GM21529 (cell line): Measurements from ENCODE around the gene LEAP2.
"Not testable (repeated sequence)": the region's sequence is repeated elsewhere in the genome, so short reads cannot be mapped to it uniquely, and the experiment has no call there.

Experiments used
- ATAC-seq: cut with Tn5 transposase; IDR thresholded peaks from one replicate; pipeline ENCODE4 v1.9.1; 2021; ENCODE audit not compliant: unreplicated experiment

The LEAP2 gene

GRCh38 chr5:132840313-132840712 lies 33.2 kb upstream of the LEAP2 start:
- ATAC-seq: no peak

- no peak for ATAC-seq
Measured at GRCh38 chr5:132840896-132841295, 32.6 kb upstream of the LEAP2 start.

- no peak for ATAC-seq
Measured at GRCh38 chr5:132841305-132841704, 32.2 kb upstream of the LEAP2 start.

GRCh38 chr5:132848270-132848669 lies 25.2 kb upstream of the LEAP2 start:
- ATAC-seq: no peak

- no peak for ATAC-seq
Measured at GRCh38 chr5:132849347-132849746, 24.1 kb upstream of the LEAP2 start.

GRCh38 chr5:132850066-132850465 lies 23.4 kb upstream of the LEAP2 start:
- no peak for ATAC-seq

- no peak for ATAC-seq
Measured at GRCh38 chr5:132853323-132853722, 20.1 kb upstream of the LEAP2 start.

- ATAC-seq: no peak
Measured at GRCh38 chr5:132853790-132854189, 19.7 kb upstream of the LEAP2 start.

- no peak for ATAC-seq
Measured at GRCh38 chr5:132854301-132854700, 19.2 kb upstream of the LEAP2 start.

GRCh38 chr5:132854992-132855391 lies 18.5 kb upstream of the LEAP2 start:
- ATAC-seq: not testable (repeated sequence)

- no peak for ATAC-seq
Measured at GRCh38 chr5:132856011-132856410, 17.5 kb upstream of the LEAP2 start.

GRCh38 chr5:132859889-132860437 lies 13.5 kb upstream of the LEAP2 start:
- ATAC-seq: no peak

GRCh38 chr5:132860742-132861141 lies 12.7 kb upstream of the LEAP2 start:
- ATAC-seq: no peak

GRCh38 chr5:132865668-132866341 lies 7.7 kb upstream of the LEAP2 start:
- ATAC-seq: peak; percentile 19

- ATAC-seq: peak; percentile 99
Measured at GRCh38 chr5:132866342-132867045, 7.0 kb upstream of the LEAP2 start, which contains the start of the genes GDF9 and UQCRQ. Gene GDF9, minus strand, starts transcription at chr5:132866469. Its CDS starts 1,936 bp downstream, at chr5:132864533. Gene UQCRQ, plus strand, starts transcription at chr5:132866642. Its CDS starts 240 bp downstream, at chr5:132866882.

GRCh38 chr5:132867046-132867451 lies 6.4 kb upstream of the LEAP2 start:
- ATAC-seq: peak; percentile 18

GRCh38 chr5:132868754-132869153 lies 4.7 kb upstream of the LEAP2 start:
- no peak for ATAC-seq

- no peak for ATAC-seq
Measured at GRCh38 chr5:132870801-132871200, 2.7 kb upstream of the LEAP2 start.

GRCh38 chr5:132871459-132872284 lies 1.8 kb upstream of the LEAP2 start:
- ATAC-seq: no peak

- no peak for ATAC-seq
Measured at GRCh38 chr5:132872788-132873118, 715 bp upstream of the LEAP2 start.

- ATAC-seq: no peak
Measured at GRCh38 chr5:132873930-132874271, 433 bp downstream of the LEAP2 start.
